Globus pallidus (tissue), 1 donor: Measurements from ENCODE around the gene NUP98.
A peak's percentile ranks its signal among the peaks of the same experiment; 100 is the strongest.

Experiments
- DNase-seq: peaks from one replicate; pipeline ENCODE4 v3.0.0-alpha.2; 2015; ENCODE audit warnings: low spot score

Gene NUP98

DNA sequence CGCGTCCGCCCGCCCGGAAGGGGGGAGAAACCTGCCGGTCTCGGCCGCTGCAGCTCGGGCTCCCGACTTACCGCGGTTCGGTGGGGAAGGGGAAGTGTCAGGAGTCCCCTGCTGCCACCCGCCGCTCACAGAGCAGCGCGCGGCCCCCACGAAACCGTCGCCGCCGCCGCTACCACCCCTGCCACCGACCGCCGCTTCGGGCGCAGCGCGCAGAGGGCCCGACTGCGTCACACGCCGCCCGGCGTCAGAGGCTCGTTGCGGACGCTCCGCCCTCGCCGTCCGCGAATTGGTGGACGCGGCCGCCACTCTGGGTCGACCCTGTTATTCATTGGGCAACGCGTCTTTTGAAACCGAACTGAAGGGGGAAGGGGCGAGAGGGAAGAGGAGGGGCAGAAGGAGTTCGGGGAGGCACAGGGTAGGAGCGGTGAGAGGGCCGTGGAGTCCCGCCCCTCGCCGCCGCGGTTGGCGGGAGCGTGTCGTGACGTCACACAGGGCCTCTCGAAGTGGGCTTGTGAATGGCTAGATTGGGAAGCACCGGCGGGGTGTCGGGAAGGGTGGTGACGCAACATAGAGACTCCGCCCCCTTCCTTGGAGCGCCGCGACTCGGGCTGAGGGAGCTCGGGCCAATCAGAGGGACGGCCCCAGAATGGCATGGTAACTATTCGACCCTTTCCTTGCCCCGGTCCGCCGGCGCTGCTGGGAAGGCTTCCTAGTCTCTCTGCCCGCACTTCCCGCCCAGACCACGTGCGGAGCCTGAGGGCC lies at the start of gene NUP98:
NUP98 (minus strand) TSS at position 226 of the 762 bp plus-strand sequence. CDS start 15,437 bp downstream, outside the sequence.
- peak; percentile 100 for DNase-seq

DNA sequence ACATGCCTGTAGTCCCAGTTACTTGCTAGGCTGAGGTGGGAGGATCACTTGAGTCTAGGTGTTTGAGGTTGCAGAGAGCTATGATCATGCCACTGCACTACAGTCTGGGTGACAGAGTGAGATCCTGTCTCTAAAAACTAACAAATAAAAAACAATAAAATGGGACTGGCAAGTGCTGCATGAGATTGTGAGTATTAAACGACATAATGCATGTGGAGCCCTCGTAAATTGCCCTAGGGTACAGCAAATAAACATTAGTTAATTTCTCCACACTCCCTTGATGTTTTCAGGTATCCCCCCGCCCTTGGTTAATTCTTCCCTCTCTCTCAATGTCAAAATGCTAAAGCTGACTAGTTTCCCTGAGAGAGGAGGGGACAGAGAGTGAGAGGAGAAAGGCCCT lies 48.3 kb upstream of the NUP98 start:
- DNase-seq: no peak

- DNase-seq: no peak
Observed at GRCh38 chr11:3845246-3845645, 47.9 kb upstream of the NUP98 start.

GRCh38 chr11:3843326-3843725 lies 46.0 kb upstream of the NUP98 start:
- no peak for DNase-seq

DNA sequence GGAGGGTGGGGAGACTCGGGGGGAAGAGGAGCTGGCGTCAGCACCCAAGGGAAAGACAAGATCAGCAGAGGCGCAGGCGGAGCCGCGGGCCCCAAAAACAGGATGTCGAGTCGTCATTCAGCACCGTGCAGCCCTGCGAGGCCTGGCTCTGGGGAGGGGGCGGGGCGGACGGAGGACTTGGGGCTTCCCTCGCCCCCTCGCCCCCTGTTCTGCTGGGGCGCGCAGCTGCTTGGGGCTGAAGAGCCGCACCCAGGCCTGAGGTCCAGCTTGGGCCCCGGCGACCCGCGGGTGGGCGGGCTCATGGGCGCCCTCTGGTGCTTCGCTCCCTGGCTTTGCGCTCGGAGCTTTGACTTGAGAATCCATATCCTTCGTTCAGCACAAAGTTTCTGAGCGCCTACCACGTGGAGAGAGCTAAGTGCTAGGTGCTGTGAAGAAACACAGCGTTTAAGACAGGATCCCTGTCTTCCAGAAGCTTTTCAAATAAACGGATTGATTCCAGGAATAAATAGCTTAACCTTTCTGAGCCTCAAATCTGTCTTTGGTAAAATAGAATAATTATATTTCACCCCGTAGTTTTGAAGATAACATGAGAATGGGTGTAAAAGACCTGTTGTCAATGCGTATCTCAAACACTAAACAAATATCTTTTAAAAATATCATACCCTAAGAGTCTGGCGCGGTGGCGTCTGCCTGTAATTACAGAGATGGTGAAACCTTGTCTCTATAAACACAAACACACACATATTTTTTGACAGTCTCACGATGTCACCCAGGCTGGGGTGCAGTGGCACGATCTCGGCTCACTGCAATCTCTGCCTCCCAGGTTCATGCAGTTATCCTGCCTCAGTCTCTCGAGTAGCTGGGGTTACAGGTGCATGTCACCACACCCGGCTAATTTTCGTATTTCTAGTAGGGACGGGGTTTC lies 44.3 kb upstream of the NUP98 start:
- DNase-seq: peak; percentile 87

DNA sequence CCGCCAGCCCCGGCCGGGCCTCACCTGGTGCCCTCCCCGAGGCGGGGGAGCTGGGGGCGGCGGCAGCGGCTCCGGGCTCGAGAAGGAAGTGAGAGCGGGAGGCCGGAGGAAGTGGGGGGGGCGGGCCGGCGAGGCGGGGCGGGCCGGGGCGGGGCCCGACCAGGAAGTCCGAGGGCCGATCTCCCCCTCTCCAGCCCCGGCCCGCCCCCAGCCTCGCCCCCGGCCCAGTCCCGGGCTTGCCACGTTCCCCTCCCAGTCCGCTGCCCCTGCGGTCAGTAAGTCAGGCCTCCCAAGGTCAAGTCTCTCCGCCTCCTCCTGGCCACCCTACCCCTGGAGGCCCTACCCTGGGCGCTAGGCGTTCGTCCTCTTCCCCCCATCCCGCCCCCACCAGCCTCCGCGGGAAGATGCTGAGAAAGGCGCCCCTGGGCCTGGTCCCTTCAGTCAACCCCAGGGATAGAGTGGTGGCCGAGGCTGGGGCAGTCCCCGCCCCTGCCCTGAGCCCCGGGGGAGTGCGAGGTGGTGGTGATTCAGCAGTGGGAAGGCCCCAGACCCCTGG lies 43.6 kb upstream of the NUP98 start, which contains the start of gene RHOG:
RHOG (minus strand) TSS at position 90 of the 556 bp plus-strand sequence. CDS start 12,821 bp downstream, outside the sequence.
- peak; percentile 86 for DNase-seq

GRCh38 chr11:3840004-3840869 lies 42.9 kb upstream of the NUP98 start:
- no peak for DNase-seq

GRCh38 chr11:3838504-3838903 lies 41.1 kb upstream of the NUP98 start:
- DNase-seq: no peak

GRCh38 chr11:3837793-3838192 lies 40.4 kb upstream of the NUP98 start:
- peak; percentile 75 for DNase-seq

- DNase-seq: no peak
Observed at GRCh38 chr11:3836903-3837302, 39.5 kb upstream of the NUP98 start.

GRCh38 chr11:3835751-3836150 lies 38.4 kb upstream of the NUP98 start:
- DNase-seq: peak; percentile 79

DNA sequence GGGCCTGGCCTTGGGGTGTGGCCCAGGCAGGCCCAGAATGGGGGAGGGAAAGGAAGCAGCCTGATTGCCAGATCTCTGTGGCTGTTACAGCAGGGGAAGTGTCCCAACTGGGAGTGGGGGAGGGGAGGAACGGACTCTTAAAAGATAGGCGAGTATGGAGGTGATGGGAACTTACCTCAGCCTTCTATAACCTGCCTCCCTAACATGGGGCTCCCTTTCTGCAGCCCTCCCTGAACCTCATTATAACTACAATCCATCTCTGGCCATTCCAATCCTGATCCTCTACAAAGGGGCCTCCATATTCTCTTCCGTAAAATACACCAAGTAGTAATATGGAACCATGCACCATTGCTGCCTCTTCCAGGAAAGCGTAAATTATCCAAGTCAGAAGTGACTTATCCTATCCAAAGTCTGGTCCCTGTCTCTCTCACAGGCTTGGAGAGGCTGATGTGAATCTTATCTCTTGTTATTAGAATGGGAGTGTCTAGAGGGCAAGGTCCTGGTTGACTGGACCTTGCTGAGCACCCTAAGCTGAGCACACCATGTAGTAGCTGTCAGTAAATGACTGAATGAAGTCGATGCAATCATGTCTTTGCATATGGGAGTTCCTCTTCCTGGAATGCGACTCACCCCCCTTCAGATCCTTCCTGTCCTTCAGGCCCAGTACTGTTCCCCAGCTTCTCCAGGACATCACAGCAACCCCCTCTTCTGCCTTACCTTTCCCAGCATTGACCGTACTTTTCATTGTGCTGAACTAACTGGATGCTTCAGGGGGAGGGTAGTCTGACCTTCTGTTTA lies 37.5 kb upstream of the NUP98 start:
- DNase-seq: no peak

DNA sequence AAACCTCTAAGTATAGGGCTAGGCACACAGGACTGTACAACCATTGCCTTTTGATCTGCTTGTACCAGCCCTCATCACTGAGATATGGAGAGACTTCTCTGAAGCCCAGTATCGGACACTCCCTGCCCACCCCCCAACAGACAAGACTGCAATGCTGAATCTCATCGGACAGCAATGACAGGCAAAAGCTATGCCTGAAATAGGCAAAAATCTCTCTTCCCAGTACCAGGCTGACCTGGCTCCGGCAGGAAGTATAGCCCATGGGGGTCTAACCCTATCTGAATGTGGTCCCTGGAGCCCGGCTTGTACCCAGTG lies 37.0 kb upstream of the NUP98 start:
- DNase-seq: no peak

DNA sequence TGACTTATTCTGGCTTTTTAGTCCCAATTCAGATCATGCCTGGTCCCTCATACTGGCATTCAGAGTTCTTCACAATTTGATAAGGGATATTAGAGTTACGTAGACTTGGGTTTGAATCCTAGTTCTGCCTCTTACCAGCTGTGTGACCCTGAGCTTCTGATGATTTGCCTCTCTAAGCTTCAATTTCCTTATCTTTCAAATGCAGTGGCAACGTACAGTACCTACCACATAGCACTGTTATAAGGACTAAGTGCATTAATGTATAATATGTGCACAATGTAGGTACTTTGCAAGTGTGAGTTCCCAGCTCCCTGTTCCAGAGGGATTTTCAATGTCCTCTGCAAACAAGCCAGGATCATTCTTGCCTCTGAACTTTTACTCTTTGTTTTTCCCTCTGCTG lies 36.1 kb upstream of the NUP98 start:
- no peak for DNase-seq

DNA sequence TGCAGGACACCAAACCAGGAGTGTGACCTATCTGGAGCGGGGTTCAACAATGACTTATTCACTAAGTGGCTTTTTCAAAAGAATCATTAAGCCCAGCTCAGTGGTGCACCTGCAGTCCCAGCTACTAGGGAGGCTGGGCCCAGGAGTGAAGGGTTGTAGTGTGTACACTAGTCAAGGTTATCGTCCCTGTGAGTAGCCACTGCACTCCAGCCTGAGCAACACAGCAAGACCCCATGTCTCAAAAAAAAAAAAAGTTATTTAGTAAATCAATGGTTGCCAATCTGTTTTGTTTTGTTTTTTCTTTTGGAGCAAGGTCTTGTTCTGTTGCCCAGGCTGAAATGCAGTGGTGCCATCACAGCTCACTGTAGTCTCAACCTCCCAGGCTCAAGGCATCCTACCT lies 35.5 kb upstream of the NUP98 start:
- no peak for DNase-seq

GRCh38 chr11:3831378-3832239 lies 34.3 kb upstream of the NUP98 start:
- no peak for DNase-seq

DNA sequence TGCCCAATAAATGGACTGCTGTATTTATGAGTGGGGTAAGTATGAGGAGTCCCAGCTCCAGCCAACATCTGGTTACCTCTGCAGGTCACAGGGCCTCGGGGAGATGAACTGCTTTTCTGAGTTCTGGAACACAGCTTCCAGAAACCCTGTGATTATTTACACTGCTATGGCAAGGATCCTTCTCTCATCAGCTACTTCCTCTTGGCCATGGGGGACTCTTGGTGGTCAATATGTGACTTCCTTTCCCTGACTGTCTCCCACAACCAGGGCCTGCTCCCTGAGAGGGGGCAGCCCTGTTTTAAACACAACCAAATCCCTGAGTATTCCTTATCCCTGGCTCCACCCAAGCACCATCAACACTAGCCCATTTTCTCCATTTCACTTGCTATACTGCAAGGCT lies 33.4 kb upstream of the NUP98 start:
- no peak for DNase-seq

DNA sequence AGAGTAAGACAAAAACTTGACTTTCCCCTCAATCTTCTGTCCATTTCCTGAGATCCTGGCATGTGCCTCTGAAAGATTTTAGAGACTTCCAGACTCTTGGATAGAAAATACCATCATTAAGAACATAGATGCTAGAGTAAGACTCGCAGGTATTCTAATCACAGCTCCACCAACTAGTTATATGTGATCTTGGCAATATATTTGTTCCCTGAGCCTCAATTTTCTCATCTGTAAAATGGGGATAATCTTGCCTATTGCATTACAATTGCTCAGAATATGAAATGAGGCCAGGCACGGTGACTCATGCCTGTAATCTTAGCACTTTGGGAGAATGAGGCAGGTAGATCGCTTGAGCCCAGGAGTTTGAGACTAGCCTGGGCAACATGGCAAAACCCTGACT lies 32.7 kb upstream of the NUP98 start:
- no peak for DNase-seq

DNA sequence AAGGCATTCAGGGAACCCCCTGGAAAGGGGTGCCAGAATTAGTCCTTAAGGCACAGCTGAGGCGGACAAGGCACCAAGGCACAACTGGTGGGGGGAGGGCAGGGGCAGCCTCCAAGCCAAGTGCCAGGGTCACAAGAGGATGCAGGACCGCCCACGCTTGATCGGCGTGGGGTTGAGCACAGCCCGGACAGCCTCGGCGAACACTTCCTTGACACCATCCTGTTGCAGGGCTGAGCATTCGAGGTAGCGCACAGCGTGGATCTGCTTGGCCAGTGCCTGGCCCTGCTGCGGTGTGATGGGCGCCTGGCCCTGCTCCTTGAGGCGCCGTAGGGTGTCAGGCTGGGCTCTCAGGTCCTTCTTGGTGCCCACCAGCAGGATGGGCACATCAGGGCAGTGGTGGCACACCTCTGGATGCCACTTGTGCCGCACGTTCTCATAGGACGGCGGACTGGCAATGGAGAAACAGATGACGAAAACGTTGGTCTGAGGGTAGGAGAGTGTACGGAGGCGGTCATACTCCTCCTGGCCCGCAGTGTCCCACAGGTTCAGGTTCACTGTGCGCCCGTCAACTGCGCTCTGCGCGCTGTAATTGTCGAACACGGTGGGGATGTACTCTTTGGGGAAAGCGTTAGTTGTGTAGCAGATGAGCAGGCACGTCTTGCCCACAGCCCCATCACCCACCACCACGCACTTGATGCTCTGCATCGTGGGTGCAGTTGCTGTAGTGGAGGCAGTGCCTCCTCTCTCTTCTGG lies 30.3 kb upstream of the NUP98 start:
- peak; percentile 70 for DNase-seq
